Esophagus muscularis mucosa (tissue), 4 donors: ENCODE results near the gene TXNDC15. TPM values are rescaled to one million over a fixed set of nuclear protein-coding genes. Genes with fewer than 3 reads are reported as not detected.
"Not testable (repeated sequence)": the region's sequence is repeated elsewhere in the genome, so short reads cannot be mapped to it uniquely, and the experiment has no call there.

Experiments used
- DNase-seq: peaks from one replicate; pipeline ENCODE4 v3.0.0-alpha.2; 2017; ENCODE audit errors: extremely low spot score
- H3K27ac ChIP-seq, 4 donors: fragments of 200-600 bp; sonication (generic); replicated peaks in 1 of 4; 1 replicate in 3 of 4; 2 replicates in 1 of 4; pipeline ENCODE4 v1.5.1; 2016 to 2019; ENCODE audit warnings: mild to moderate bottlenecking in 1 of 4
- H3K27me3 ChIP-seq, 4 donors: fragments of 200-600 bp; sonication (generic); one replicate each; pipeline versions ENCODE4 v1.5.1 to v1.6.0; 2016 to 2019
- H3K36me3 ChIP-seq, 4 donors: fragments of 200-600 bp; sonication (generic); one replicate each; pipeline ENCODE4 v1.5.1; 2016 to 2019
- H3K4me1 ChIP-seq, 4 donors: fragments of 200-600 bp; sonication (generic); one replicate each; pipeline ENCODE4 v1.5.1; 2016 to 2019
- H3K4me3 ChIP-seq, 4 donors: fragments of 200-600 bp; sonication (generic); 1 replicate in 2 of 4; 2 replicates in 2 of 4; pipeline ENCODE4 v1.5.1; 2016 to 2019; ENCODE audit warnings: mild to moderate bottlenecking in 4 of 4, moderate library complexity in 1 of 4
- H3K9me3 ChIP-seq, 4 donors: fragments of 200-600 bp; sonication (generic); 1 replicate in 3 of 4; 2 replicates in 1 of 4; pipeline ENCODE4 v1.5.1; 2016 to 2019
- CTCF ChIP-seq, 3 experiments: fragments of 200-600 bp in 2 of 3; fragments of 450-650 bp in 1 of 3; sonication (generic) in 2 of 3; IDR thresholded peaks; one replicate each; pipeline ENCODE4 v1.5.1; 2017 to 2019; ENCODE audit warnings: antibody characterized with exemption in 3 of 3, mild to moderate bottlenecking in 2 of 3, moderate library complexity in 1 of 3
- EP300 ChIP-seq: sonication (generic); formaldehyde crosslinking; IDR thresholded peaks from one replicate; pipeline ENCODE4 v1.6.1; 2017; ENCODE audit warnings: antibody characterized with exemption
- POLR2A ChIP-seq: fragments of 450-650 bp; IDR thresholded peaks from one replicate; pipeline ENCODE4 v1.6.1; 2017; ENCODE audit warnings: antibody characterized with exemption, moderate library complexity, mild to moderate bottlenecking, low read depth
- POLR2AphosphoS5 ChIP-seq, 2 donors: sonication (generic); formaldehyde crosslinking; IDR thresholded peaks; one replicate each; pipeline ENCODE4 v1.6.1; 2017; ENCODE audit warnings: antibody characterized with exemption in 2 of 2
- WGBS: methylation state at CpG from one replicate; pipeline ENCODE4 v1.1.5; 2018; 5-methylcytosine and 5-hydroxymethylcytosine counted together
- intact Hi-C: fragments of 100-400 bp; cut with DNase I; formaldehyde crosslinking; loops from one replicate; pipeline ENCODE4 v1.15.1; 2023
- total RNA-seq, 4 donors: library from RNA; depleted of rRNA; stranded (reverse); fragments of >200 nt; gene quantifications; one replicate each; pipeline versions ENCODE4 v1.1.0 to v1.2.1, GENCODE V29; 2016

Gene TXNDC15
- total RNA-seq, 4 donors from 2014 or later, result 71.4 to 123 (median 93.9) TPM

- DNase-seq, result peak; percentile 93
- intact Hi-C loops, result loop anchor here (2.0 kb wide), 2 partner anchors 28 to 30 kb away; partner anchors contain the start of gene PCBD2
Measured at GRCh38 chr5:134874831-134875655, 872 bp downstream of the TXNDC15 start.

DNA sequence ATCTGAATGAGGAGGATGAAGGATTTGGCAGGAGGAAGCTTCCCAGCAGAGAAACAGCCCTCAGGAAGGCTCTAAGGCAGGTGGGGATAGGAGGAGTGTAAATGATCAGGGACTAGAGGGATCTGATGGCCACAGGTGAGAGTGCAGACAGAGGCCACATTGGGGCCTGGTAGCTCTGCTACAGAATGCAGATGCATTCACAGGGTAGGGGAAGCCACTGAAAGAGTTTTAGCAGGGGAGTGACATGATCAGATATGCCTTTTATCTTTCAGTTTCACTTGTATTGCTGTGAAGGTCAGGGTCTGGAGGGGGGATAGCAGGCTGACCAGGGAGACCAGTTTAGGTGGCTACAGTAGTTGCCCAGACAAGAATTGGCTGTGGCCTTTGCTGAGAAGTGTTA is 3.0 kb downstream of the TXNDC15 start:
- peak overlapping the region in 1 of 4 donors; percentile 98 for H3K27ac ChIP-seq
- peaks cover 20 to 43% (median 35%) of the 10 kb centered on the region in 4 donors for H3K4me1 ChIP-seq
- no peak overlapping the region for H3K4me3 ChIP-seq
- peaks cover 0 to 6% (median 0%) of the 10 kb centered on the region in 4 donors for H3K36me3 ChIP-seq
- no peak for DNase-seq
- intact Hi-C loops, result no loop called here
- no peaks in the 10 kb centered on the region for H3K27me3 ChIP-seq
- no peaks in the 10 kb centered on the region for H3K9me3 ChIP-seq
- TF ChIP-seq CTCF (IDR thresholded peaks at IDR 0.05), result no peak
- no peak for TF ChIP-seq EP300
- TF ChIP-seq POLR2AphosphoS5 (IDR thresholded peaks at IDR 0.05), result no peak
- TF ChIP-seq POLR2A, result no peak

More at GRCh38 chr5:134874831-134875655, 872 bp downstream of the TXNDC15 start:
- Histone ChIP-seq H3K27me3 (no peaks in the 10 kb centered on the region), H3K4me1 (peaks cover 19 to 43% (median 35%) of the 10 kb centered on the region in 4 donors), H3K36me3 (peaks cover 0 to 6% (median 0%) of the 10 kb centered on the region in 4 donors), H3K27ac (peak overlapping the region; percentile 94 to 99 (median 98)), H3K9me3 (no peaks in the 10 kb centered on the region), H3K4me3 (peak overlapping the region; percentile 83 to 99 (median 98))
- WGBS, result 6% methylated on average over 17 of the region's 20 CpGs
- TF ChIP-seq POLR2AphosphoS5 (IDR thresholded peaks at IDR 0.05) (peak in 1 of 2 donors; percentile 26), POLR2A (no peak)

DNA sequence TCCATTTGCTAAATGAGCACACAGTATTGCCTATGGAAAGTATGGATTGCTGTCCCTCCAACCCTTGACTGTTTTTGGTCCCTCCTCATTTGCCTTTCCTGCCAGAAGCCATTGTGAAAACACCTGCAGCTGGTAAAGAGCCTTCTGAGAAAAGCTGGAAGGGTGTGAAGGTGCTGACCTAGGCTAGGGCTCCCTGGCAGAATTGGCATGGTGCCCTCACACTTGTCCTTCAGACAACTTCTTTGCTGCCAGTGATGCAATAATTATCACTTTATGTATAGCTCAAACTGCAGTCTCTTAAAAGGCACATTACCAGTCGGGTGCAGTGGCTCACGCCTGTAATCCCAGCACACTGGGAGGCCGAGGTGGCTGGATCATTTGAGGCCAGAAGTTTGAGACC is 4.2 kb downstream of the TXNDC15 start:
- Histone ChIP-seq H3K9me3 (no peaks in the 10 kb centered on the region), H3K4me1 (peaks cover 19 to 42% (median 34%) of the 10 kb centered on the region in 4 donors), H3K4me3 (no peak overlapping the region), H3K27me3 (no peaks in the 10 kb centered on the region), H3K27ac (no peak overlapping the region), H3K36me3 (peaks cover 0 to 6% (median 0%) of the 10 kb centered on the region in 4 donors)
- TF ChIP-seq POLR2A, result no peak
- TF ChIP-seq EP300, result no peak
- no peak for TF ChIP-seq POLR2AphosphoS5 (IDR thresholded peaks at IDR 0.05)
- no peak for TF ChIP-seq CTCF (IDR thresholded peaks at IDR 0.05)
- intact Hi-C loops, result no loop called here
- WGBS, result 87% methylated on average over 3 of the region's 3 CpGs
- DNase-seq, result no peak

DNA sequence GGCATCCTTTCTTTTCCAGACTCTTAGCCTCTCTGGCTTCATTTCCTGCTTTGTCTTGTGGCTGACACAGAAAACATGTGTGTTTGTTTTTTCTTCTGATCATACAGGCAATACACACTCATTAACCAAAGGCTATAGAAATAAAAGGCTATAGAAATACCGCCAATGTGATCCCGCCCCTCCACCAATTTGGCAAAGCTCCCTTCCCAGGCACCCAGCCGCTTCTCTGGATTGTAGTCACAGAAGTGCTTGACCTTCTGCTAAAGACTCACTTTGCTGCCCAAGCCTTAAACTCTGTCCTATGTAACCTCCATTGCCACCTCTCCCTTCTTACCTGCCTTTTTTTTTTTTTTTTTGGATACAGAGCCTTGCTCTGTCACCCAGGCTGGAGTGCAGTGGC is 5.3 kb downstream of the TXNDC15 start:
- H3K27me3 ChIP-seq, result no peaks in the 10 kb centered on the region
- peaks cover 0 to 6% (median 0%) of the 10 kb centered on the region in 4 donors for H3K36me3 ChIP-seq
- H3K9me3 ChIP-seq, result no peaks in the 10 kb centered on the region
- H3K4me1 ChIP-seq, result peaks cover 13 to 36% (median 28%) of the 10 kb centered on the region in 4 donors
- H3K27ac ChIP-seq, result no peak overlapping the region
- 90% methylated on average over 3 of the region's 3 CpGs for WGBS
- TF ChIP-seq EP300, result no peak
- no peak for TF ChIP-seq CTCF (IDR thresholded peaks at IDR 0.05)
- TF ChIP-seq POLR2AphosphoS5 (IDR thresholded peaks at IDR 0.05), result no peak
- no peak for TF ChIP-seq POLR2A
- no peak overlapping the region for H3K4me3 ChIP-seq
- DNase-seq, result no peak
- intact Hi-C loops, result no loop called here

GRCh38 chr5:134880937-134881336 is 6.8 kb downstream of the TXNDC15 start:
- H3K4me1 ChIP-seq, result peaks cover 6 to 25% (median 17%) of the 10 kb centered on the region in 4 donors
- H3K27ac ChIP-seq, H3K27me3 ChIP-seq, H3K36me3 ChIP-seq, DNase-seq, H3K9me3 ChIP-seq, H3K4me3 ChIP-seq, intact Hi-C loops: not testable (repeated sequence)
- WGBS, result 84% methylated on average over 2 of the region's 3 CpGs

DNA sequence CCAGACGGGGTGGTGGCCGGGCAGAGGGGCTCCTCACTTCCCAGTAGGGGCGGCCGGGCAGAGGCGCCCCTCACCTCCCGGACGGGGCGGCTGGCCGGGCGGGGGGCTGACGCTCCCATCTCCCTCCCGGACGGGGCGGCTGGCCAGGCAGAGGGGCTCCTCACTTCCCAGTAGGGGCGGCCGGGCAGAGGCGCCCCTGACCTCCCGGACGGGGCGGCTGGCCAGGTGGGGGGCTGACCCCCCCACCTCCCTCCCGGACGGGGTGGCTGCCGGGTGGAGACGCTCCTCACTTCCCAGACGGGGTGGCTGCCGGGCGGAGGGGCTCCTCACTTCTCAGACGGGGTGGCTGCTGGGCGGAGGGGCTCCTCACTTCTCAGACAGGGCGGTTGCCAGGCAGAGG is 7.5 kb downstream of the TXNDC15 start:
- DNase-seq, intact Hi-C loops, H3K27ac ChIP-seq, H3K36me3 ChIP-seq, H3K27me3 ChIP-seq, H3K4me3 ChIP-seq, H3K9me3 ChIP-seq: not testable (repeated sequence)
- peaks cover 3 to 21% (median 15%) of the 10 kb centered on the region in 4 donors for H3K4me1 ChIP-seq
- 89% methylated on average over 14 of the region's 30 CpGs for WGBS
